Upper lobe of left lung (tissue), 6 donors: ENCODE results near the gene RAG2. TPM values are rescaled to one million over a fixed set of nuclear protein-coding genes. Genes with fewer than 3 reads are reported as not detected.

Experiments
- ATAC-seq, 2 donors: fragments of 200-7000 bp; cut with Tn5 transposase; one replicate each; pipeline ENCODE4 v1.9.1; 2022; ENCODE audit warnings: mild to moderate bottlenecking in 2 of 2, moderate library complexity in 2 of 2; ENCODE audit not compliant: low FRiP score in 2 of 2
- DNase-seq, 2 donors: peaks; one replicate each; pipeline ENCODE4 v3.0.0-alpha.2; 2019 to 2020
- H3K27ac ChIP-seq, 4 donors: fragments of 200-600 bp; sonication (generic); one replicate each; pipeline ENCODE4 v1.5.1; 2016 to 2019
- H3K27me3 ChIP-seq, 4 donors: fragments of 200-600 bp; sonication (generic); one replicate each; pipeline ENCODE4 v1.5.1; 2017 to 2019
- H3K36me3 ChIP-seq, 4 donors: fragments of 200-600 bp; sonication (generic); one replicate each; pipeline ENCODE4 v1.5.1; 2016 to 2019
- H3K4me1 ChIP-seq, 4 donors: fragments of 200-600 bp; sonication (generic); one replicate each; pipeline ENCODE4 v1.5.1; 2018 to 2019
- H3K4me3 ChIP-seq, 4 donors: fragments of 200-600 bp; sonication (generic); one replicate each; pipeline ENCODE4 v1.5.1; 2017 to 2019; ENCODE audit warnings: mild to moderate bottlenecking in 2 of 4, moderate library complexity in 1 of 4
- H3K9me3 ChIP-seq, 4 donors: fragments of 200-600 bp; sonication (generic); one replicate each; pipeline ENCODE4 v1.5.1; 2018 to 2019
- CTCF ChIP-seq, 6 experiments: fragments of 450-650 bp in 4 of 6; fragments of 200-600 bp in 2 of 6; sonication (generic) in 2 of 6; IDR thresholded peaks; one replicate each; pipeline ENCODE4 v1.5.1; 2016 to 2019; ENCODE audit warnings: antibody characterized with exemption in 6 of 6
- EP300 ChIP-seq, 4 donors: sonication (generic); formaldehyde crosslinking; IDR thresholded peaks; one replicate each; pipeline ENCODE4 v1.5.1; 2017; ENCODE audit warnings: antibody characterized with exemption in 4 of 4, control low read depth in 2 of 4
- POLR2A ChIP-seq, 4 donors: fragments of 450-650 bp; IDR thresholded peaks; one replicate each; pipeline ENCODE4 v1.5.1; 2016 to 2017; ENCODE audit warnings: antibody characterized with exemption in 4 of 4, mild to moderate bottlenecking in 2 of 4
- POLR2AphosphoS5 ChIP-seq, 2 donors: sonication (generic); formaldehyde crosslinking; IDR thresholded peaks; one replicate each; pipeline ENCODE4 v1.5.1; 2017; ENCODE audit warnings: antibody characterized with exemption in 2 of 2
- WGBS, 2 donors: methylation state at CpG; one replicate each; pipeline ENCODE4 v1.1.5; 2017 to 2018; 5-methylcytosine and 5-hydroxymethylcytosine counted together
- total RNA-seq, 6 donors: library from RNA; depleted of rRNA in 4 of 6; stranded (reverse); fragments of >200 nt in 4 of 6; gene quantifications; one replicate each; pipeline versions ENCODE4 v1.1.0 to v1.2.1, GENCODE V29; 2016 to 2021
- donor health status: DM: no; HTN: no; CAD: no; lungs with moderate emphysema.
- donor health status: DM: no; HTN: yes; CAD: no; lungs with severe emphysema.

The RAG2 gene
- total RNA-seq, 6 donors from 2014 or later: not detected

GRCh38 chr11:36567694-36568093, 30.3 kb downstream of the RAG2 start, which contains the start of gene RAG1:
RAG1 (plus strand) TSS chr11:36568007; CDS start chr11:36573305, 5,298 bp downstream.
- DNase-seq (no peak), ATAC-seq (no peak)
- 80 to 100% methylated on average over 1 of the region's 1 CpG for WGBS, 2 donors
- no peak within 1 kb of the TSS for H3K4me3 ChIP-seq
- peaks cover 0 to 5% (median 0%) of the 10 kb centered on the region in 4 donors for H3K4me1 ChIP-seq
- TF ChIP-seq CTCF (IDR thresholded peaks at IDR 0.05) (no peak), EP300 (IDR thresholded peaks at IDR 0.05) (no peak)
- H3K36me3 ChIP-seq: no peaks in the 10 kb centered on the region
- no peak within 1 kb of the TSS for H3K27ac ChIP-seq
- no peaks in the 10 kb centered on the region for H3K9me3 ChIP-seq
- H3K27me3 ChIP-seq: no peaks in the 10 kb centered on the region

GRCh38 chr11:36566407-36567053, 31.5 kb downstream of the RAG2 start:
- H3K27me3 ChIP-seq: no peaks in the 10 kb centered on the region
- peaks cover 0 to 5% (median 0%) of the 10 kb centered on the region in 4 donors for H3K4me1 ChIP-seq
- DNase-seq (no peak), ATAC-seq (no peak)
- TF ChIP-seq EP300 (IDR thresholded peaks at IDR 0.05) (no peak), POLR2A (IDR thresholded peaks at IDR 0.05) (no peak), CTCF (IDR thresholded peaks at IDR 0.05) (no peak), POLR2AphosphoS5 (IDR thresholded peaks at IDR 0.05) (no peak)
- H3K4me3 ChIP-seq: no peak overlapping the region
- H3K36me3 ChIP-seq: no peaks in the 10 kb centered on the region
- 94 to 99% methylated on average over 4 of the region's 4 CpGs for WGBS, 2 donors
- H3K27ac ChIP-seq: no peak overlapping the region
- no peaks in the 10 kb centered on the region for H3K9me3 ChIP-seq

- DNase-seq: no peak
- Histone ChIP-seq H3K27ac (no peak overlapping the region), H3K4me1 (peaks cover 0 to 5% (median 0%) of the 10 kb centered on the region in 4 donors), H3K4me3 (no peak overlapping the region), H3K9me3 (no peaks in the 10 kb centered on the region), H3K36me3 (no peaks in the 10 kb centered on the region), H3K27me3 (no peaks in the 10 kb centered on the region)
- no peak for ATAC-seq
- no peak for TF ChIP-seq POLR2A (IDR thresholded peaks at IDR 0.05)
- TF ChIP-seq CTCF (IDR thresholded peaks at IDR 0.05): no peak
- TF ChIP-seq POLR2AphosphoS5 (IDR thresholded peaks at IDR 0.05): no peak
- no peak for TF ChIP-seq EP300 (IDR thresholded peaks at IDR 0.05)
- 62 to 66% methylated on average over 6 of the region's 6 CpGs for WGBS, 2 donors
Measured at GRCh38 chr11:36565031-36565610, 32.9 kb downstream of the RAG2 start.

GRCh38 chr11:36564376-36565030, 33.5 kb downstream of the RAG2 start:
- H3K4me1 ChIP-seq: peaks cover 0 to 5% (median 0%) of the 10 kb centered on the region in 4 donors
- WGBS, 2 donors: 7 to 10% methylated on average over 15 of the region's 15 CpGs
- H3K27ac ChIP-seq: no peak overlapping the region
- TF ChIP-seq CTCF (IDR thresholded peaks at IDR 0.05): peak; percentile 11 to 58 (median 47)
- TF ChIP-seq EP300 (IDR thresholded peaks at IDR 0.05): no peak
- no peak for TF ChIP-seq POLR2AphosphoS5 (IDR thresholded peaks at IDR 0.05)
- TF ChIP-seq POLR2A (IDR thresholded peaks at IDR 0.05): no peak
- no peaks in the 10 kb centered on the region for H3K27me3 ChIP-seq
- H3K36me3 ChIP-seq: no peaks in the 10 kb centered on the region
- peak overlapping the region in 3 of 4 donors; percentile 16 to 32 (median 24) for H3K4me3 ChIP-seq
- DNase-seq (peak in 1 of 2 donors; percentile 35), ATAC-seq (peak in 1 of 2 donors; percentile 77)
- no peaks in the 10 kb centered on the region for H3K9me3 ChIP-seq
